SKM-1 treated with dmso at 0.1 percent for 144 hours (cell line): ENCODE measurements around the gene SMG1.
A peak's percentile ranks its signal among the peaks of the same experiment; 100 is the strongest.

Source experiments
- DNase-seq: peaks from one replicate; lab custom pipeline; 2025; ENCODE audit not compliant: unreplicated experiment; lab: John Stamatoyannopoulos, UW

SMG1 gene

DNA sequence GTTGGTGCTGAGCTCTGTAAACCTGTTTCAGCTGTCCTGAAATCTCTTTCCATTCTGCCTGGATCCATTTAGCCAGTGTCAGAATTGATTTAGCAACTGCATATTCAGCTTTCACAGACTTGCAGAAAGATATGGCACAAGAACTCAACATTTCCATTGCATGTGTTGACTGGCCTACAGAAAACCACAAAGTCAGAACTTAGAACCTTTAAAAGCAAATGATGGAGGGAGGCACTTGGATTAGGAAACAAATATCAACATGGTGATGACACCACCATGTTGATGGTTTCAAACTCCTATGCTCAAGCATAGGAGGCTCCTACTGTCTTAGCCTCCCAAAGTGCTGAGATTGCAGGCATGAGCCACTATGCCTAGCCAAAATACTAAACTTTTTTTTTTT lies 72.5 kb downstream of the SMG1 start:
- no peak for DNase-seq

DNA sequence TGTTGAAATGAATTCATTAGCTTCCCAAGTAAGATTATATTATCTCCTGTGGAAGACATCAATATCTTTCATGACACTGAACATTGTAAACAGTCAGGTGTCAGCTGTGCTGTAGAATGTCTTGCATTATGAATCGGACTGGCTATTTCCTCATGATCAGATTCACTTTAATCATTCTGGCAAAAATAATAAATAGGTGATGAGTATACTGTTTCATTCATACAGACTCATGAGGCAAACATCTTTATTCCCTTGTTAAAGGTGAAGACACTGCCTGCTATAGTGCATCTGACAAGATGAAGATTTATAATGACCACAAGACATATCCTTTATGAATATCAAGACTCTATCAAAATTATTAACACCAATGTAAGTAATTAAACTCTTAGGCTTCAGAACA lies 73.6 kb downstream of the SMG1 start:
- DNase-seq: no peak

DNA sequence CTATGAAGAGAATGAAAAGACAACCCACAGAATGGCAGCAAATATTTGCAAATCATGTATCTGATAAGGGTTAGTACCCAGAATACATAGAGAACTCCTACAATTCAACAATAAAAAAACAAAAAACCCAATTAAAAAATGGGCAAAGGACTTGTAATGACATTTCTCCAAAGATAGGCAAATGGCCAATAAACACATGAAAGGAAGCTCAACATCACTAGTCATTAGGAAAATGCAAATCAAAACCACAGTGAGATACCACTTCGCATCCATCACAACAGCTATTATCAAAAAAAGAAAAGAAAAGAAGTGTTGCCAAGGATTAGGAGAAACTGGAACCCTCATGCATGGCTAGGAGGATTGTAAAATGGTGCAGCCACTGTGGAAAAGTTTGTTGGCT lies 79.8 kb downstream of the SMG1 start:
- DNase-seq: no peak

DNA sequence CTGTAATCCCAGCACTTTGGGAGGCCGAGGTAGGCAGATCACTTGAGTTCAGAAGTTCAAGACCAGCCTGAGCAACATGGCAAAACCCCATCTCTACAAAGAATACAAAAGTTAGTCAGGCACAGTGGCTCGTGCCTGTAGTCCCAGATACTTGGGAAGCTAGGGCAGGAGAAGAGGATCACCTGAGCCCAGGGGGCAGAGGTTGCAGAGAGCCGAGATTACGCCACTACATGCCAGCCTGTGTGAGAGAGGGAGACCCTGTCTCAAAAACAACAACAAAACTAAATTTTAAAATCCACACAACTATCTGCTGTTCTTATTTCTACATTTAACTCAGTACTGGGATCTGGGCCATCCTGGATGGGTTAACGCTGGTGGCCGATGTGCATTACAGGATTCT lies 83.6 kb downstream of the SMG1 start:
- DNase-seq: no peak

DNA sequence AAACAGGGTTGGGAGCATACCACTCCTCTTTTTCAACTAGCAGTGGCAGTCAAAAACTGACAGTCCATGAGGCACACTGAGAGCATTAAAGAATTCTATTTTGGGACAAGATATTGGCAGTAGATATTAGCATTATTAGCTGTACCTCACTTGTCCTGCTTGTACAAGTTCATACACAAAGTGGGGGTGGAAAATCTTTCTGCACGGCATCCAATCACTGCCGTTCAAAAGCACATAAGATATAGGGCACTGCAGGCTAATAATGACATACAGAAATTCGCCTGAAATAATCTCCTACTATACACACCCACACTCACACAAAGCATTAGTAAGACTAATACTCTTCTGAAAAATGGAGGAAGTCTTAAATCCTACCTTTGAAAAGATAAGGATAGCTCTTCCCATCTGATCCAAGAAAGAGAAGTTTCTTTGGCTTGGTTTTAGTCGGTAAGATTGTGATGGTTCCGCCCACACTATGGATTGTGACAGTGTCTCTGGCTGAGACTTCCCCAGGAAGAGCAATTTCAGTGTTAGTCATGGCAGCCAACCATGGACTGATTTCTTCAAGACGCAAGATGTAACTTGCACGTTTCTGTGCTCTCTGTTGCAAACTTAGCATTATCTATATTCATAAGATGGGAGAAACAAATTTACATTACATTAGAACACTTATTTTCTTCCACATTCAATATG lies 84.2 kb downstream of the SMG1 start:
- DNase-seq: no peak

DNA sequence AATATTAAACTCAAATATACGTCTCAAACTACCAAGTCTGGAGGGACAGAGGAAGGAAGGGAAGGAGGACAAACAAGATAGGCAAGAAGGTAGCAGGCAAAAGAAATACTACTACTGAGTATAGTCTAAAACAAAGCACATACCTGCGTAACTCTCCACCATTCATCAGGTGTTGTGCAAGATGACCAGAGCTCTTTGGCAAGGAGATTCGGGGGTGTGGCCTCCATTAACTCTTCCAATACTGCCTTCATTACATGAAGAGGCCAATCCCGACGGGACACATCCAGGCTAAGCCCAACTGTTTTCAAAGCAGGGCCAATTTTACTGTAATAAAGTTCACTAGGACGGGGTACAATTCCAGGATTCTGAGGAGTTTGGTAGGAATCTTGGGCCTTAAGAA lies 86.7 kb downstream of the SMG1 start:
- DNase-seq: no peak

DNA sequence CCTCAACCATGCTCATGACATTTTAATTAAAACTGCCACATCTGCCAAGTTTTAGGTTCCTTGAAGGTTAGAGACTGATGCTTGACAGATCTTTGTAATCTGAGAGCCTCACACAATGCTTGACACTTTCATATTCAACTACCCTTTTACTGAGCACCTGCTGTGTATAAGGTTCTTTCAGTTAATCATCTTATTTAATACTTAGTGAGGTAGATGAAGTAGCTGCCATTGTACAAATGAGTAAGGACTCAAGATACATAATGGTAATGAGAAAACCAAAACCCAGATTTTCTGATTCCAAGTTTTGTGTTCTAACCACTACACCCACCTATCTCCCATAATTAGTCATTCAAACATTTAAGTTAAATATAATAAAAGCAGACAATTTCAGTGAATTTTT lies 89.5 kb downstream of the SMG1 start:
- DNase-seq: no peak

DNA sequence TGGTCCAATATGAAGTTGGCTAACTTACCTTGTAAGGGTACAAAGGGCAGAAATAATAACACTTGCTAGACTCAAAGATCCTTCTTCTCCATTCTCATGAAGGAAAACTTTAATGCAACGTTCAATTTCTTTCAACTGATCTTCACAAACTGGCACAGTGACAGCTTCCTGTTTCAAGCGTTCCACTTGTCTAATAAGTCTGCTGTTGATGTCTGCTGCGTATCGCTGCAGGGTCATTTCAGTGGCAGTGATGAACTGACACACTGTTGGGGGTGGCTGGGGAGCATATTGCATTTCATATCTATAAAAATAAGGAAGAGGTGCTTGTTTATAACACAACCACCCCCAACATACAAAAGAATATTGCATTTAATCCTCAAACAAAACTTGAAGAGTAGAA lies 91.3 kb downstream of the SMG1 start:
- DNase-seq: no peak

DNA sequence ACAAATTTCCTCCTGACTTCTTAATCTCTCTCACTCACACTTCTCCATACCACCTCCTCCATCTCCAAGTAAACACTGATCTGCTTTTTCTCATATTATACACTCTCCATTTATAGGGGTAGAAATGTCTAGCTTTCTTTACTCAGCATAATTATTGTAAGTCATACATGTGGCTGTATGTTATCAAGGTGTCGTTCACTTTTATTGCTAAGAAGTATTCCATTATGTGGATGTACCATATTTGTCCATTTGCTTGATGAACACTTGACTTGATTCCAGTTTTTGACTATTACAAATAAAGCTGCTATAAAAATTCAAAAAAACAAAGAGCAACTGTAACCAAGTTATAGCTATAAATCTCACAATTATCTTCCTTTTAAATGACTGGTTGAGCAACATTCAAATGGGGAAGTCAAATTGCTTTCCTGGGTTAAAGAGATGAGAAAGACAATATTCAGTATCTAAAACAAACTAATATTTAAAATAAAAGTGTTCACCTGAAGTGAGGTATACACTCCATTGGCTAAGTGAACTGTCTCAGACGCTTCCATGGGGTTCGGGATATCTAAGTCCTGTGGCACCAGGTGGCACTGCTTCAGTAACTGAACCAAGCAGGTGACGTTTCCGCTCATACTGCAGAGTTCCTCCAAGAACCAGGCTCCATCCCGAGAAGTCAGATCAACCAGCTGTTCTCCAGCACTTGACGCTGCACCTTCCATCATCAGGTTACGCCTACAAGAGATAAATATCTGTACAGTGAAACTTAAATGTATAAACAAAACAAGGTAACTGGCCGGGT lies 92.3 kb downstream of the SMG1 start:
- DNase-seq: no peak

DNA sequence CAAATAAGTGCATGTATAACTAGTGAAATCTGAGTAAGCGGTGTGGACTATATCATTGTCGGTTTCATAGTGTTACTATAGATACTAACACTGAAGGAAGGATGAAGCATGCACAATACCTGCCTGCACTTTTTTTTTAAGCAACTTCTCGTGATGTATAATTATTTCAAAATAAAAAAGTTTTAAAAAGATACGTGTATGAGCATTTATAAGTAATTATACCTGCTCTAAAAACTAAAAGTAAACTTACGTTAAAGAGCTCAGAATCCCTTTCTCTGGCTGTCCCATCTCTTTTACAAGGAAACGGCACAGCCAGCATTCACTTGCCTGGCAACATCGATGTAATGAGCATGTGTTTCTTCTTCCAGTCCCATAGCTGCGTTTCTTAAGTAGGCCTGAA lies 93.6 kb downstream of the SMG1 start:
- no peak for DNase-seq

DNA sequence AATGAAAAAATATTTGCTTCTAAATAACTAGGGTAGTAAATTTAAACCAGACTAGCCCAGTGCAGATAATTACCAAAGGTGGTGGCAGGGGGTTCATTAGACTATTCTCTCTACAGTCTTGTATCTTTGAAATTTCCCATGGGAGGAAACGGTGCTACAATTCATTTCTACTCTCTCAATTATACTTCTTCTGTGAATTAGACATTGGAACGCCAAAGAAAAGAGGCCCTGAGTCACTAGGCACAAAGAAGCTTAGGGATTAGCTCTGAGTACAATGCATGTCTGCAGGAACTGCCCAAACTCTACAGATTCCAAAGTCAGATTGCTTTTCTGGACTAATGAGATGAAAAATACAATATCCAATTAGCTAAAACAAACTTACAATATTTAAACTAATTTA lies 94.2 kb downstream of the SMG1 start:
- no peak for DNase-seq

DNA sequence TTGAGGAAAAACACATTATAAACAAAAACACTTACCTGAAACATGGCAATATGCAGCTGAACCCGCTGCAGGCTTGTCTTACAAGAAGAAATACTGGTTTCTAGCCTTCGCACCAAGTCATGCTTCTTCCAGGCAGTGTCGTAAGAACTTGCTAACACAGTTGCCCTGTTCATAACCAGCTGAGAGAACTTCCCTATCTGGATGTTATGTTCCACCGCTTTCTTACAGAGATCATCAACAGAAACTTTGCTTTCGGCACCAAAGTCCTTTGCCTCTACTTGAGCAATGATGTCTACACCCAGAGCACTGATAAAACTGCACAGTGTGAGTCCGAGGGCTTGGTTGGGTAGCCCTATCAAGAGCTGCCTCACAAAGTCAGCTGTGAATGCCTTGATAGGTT lies 97.0 kb downstream of the SMG1 start:
- no peak for DNase-seq

DNA sequence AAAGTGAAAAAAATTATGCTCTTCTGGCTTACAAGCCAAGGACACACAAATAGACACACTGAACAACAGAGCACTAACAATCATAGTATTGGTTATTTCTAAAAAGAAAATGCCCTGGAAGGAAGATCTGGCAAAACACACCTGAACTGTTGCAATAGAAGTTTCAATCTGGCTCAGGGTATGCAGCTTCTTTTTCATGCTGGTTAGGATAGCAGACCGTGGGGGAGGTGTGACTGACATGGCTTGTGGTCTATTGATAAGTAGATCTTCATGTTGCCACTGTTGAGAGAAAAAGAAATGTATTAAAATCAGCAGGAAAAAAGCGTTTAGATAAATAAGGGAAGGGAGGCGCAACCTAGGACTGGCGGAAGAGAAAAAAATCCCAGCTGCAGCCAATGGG lies 98.3 kb downstream of the SMG1 start:
- no peak for DNase-seq

DNA sequence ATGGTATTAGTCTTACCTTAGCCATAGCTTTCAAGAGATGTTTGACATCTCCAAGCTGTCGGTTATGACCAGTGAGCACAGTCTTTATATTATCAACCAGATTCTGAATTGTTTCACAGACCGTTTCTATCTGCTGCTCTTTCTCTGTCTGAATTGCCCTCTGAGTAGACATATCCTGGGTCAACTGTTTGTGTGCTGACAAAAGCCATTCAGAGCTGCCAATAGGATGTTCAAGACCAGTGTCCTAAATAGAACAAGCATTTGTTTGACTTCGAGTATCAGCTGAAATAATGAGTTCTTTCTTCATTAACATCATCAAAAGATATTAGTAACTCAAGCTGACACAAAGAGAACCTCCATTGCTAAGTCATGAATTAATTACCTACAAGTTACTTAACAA lies 109.9 kb downstream of the SMG1 start:
- DNase-seq: no peak

DNA sequence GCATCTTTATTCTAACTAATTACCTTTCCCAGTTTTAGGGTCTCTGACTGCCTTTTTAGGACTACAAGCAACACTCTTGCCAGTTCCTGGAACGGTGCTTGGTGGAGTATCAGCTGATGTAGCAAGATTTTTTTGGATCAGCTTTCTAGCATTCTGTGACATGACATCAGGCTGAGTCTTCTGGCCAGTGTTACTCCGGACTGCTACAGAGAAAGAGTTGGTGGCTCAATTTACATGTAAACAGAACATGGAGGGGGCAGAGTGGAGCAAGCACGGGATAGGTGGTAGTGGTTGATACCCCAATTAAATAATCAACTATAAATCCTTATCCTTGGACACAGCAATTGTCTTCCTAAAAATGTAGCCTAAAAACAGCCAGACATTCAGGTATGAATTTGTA lies 114.3 kb downstream of the SMG1 start:
- no peak for DNase-seq

DNA sequence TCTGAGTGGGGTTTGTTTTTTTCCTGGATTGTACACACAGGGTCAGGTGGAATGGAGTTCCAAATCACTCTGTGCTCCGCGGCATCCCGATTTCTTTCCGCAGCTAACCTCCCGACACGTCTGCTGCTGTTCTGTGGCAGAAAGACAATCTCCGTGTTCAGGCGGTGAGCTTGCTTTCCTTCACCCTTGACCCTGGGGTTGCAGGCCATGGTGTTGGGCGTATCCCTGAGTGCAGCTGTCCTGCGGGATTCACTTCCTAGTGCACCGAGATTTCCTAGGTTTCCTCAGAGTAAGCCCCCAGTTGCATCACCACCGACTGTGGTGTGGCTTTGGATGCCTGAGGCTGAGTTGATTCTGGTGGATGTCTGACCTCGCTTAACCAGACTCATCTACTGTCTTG lies 117.0 kb downstream of the SMG1 start:
- DNase-seq: no peak

DNA sequence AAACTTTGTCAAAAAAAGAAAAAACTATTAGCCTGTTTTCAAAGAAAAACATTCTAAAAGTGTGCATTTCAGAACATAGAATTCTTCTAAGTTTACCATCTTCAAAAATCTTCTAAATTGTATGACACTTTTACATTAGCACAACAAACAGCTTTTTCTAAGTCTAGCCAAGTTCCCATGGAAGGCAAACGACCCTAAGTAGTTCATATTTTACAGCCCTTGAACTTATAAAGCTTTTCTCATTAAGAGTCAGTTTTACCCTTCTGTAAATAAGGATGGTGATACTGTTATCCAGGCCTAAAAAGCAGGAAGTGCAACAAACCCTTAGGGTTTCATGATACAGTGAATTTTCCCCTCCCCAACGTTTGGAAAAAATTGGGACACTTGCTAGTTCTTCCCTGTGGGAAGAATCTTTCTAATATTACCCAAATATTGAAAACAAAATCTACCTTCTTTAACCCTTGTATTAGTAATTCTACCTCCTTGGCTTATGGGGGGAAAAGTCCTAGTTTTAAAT lies 120.9 kb downstream of the SMG1 start:
- DNase-seq: no peak

DNA sequence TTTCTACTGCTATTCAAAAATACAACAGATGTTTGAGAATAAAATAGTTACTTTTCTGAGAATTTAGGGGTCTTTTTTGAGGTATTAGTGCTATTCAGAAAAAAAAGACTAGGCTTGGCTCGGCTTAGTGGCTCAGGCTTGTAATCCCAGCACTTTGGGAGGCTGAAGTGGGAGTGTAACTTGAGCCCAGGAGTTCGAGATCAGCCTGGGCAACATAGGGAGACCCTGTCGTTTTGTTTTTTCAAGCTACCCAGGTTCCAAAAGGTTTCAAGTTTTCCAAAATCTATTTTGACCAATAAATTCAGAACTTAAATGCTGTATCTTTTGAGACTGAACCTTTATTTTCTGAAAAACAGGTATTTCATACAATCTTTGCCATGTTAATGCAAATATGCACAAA lies 121.7 kb downstream of the SMG1 start:
- no peak for DNase-seq

DNA sequence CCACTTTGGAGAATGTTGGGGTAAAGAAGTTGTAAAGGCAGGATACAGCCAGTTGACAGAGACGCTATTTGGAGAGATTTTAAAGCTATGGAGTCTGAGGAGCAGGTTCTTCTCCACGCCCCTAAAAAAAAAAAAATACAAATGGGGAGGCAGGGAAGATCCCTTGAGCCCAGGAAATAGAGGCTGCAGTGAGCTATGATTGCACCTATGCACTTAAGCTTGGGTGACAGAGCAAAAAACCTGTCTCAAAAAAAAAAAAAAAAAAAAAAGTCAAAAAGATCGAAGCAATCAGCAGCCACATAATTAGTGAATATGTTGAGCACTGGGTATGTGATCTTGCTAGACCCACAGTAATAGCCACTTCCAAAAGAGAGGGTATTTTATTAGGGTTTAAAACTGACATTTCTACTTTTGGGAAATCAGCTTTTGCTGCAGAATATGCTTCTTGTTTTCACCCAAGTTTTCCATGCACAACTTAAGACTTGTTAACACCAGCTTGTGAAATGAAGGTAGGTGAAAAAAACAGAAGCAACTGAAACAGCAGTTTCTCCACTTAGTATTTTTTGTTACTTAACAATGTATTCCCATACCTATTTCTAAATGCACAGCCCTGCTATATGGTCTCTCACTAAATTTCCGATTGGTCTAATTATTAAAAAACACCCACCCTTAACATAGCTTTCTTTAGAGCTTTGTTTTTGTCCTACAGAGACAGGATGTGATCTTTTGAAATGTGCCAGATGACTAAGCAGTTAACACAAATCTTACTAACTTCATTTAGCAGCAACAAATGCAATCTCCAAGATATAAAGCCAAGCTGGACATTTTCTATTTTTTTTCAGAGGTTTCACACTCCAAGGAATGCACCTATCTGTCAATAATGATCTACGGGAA lies 122.4 kb downstream of the SMG1 start:
- peak; percentile 43 for DNase-seq

DNA sequence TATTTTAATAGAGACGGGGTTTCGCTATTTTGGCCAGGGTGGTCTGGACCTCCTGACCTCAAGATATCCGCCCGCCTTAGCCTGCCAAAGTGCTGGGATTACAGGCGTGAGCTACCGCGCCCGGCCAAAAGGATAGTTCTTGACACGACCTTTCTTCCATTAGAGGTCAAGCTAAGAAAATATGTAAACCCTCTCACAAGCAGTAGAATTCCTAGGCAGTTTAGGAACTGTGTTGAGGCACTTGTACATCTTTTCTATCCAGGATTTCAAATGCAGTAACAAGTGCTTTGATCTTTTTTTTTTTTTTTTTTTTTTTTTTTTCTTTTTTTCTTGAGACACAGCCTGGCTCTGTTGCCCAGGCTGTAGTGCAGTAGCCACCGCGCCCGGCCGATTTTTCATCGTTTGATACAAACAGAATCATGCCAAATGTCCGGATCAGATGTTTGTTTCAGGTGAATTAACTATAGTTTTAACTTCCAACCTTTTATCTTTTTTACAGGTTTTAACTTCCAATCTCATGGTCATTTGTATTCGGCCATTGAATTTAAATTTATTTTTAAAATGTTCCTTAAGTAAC lies 123.4 kb downstream of the SMG1 start:
- no peak for DNase-seq
